Activated CD4-positive, alpha-beta T cell treated with anti-CD3 and anti-CD28 coated beads for 4 hours (primary cell): Measurements from ENCODE around the gene CDC45.

Experiments used
- DNase-seq, 2 donors: peaks; one replicate each; pipeline ENCODE4 v3.0.0-alpha.2; 2020

CDC45 gene

DNA sequence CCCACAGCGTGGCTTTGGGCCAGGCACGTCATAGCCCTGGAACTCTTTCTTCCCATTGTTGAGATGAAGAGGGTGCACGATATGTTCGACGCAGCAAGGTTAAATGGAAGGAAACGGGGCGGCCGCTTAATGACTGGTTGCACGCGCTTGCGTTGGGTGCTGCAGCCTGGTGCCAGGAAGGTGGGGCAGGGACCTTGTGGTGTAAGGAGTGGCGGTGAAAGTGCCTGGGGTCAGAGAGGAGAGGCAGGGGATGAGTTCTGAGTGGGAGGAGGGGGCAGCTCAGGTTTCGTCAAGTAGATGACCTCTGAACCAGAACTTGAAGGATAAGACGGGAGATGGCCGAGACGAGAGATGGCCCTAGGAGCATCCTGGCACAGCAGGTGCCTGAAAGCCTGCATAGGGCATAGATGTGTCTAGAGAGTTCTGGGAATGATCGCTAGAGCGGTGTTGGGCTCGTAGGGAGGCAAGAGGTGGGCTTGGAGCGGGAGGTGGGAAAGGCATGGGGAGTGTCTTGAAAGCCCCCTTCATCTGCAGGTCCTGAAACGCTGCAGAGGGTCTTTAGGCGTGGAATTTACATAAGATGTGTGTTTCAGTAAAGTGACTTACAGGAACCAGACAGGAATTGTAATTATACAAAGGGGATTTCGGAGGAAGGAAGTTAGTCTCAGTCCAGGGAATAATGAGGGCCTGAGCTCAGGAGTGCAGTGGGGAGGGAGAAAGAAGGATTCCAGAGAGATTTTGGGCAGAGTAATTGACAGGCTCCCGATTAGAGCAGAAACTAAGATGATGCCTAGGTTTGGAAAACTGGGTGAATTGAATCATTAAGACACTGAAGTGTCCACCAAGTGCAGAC is 87.7 kb downstream of the CDC45 start:
- no peak for DNase-seq

DNA sequence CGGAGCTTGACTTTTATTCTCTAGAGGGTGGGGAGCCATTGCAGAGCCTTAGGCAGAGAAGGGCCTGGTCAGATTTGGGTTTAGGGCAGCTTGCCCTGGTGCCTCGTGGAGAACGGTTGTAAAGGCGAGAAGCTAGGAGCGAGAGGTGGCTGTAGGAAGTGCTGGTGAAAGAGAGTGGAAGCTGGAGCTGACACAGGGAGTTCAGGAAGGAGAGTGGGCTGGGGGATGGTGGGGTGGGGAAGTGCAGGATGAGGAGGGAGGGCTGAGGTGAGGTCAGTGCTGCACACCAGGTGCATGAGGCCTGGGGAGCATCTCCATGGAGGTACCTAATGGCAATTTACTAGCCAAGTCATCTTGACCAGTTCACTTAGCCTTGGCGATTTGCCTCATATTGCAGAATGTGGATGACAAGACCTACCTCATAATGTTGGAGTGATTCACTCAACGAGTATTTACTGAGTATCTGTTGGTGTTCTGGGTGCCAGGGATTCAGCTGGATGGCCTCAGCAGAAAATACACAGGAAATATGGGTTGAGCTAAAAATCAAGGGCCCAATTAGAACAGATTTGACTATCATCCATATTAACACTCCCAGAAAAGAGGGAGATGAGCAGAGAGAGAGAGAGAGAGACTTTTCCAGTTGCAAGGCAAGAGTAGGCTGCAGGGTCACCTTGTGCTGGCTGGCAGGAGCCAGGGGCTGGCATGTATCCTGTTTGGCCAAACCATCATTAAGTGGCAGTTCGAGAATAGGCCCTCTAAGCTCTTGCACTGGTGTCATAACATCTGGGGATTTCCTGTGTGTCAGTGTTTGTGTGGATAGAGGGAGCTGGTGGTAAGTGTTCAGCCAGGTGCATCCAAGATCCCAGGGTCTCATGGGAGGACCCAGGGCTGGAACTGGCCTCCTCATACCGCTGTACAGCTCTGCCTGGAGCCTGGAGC is 88.9 kb downstream of the CDC45 start:
- no peak for DNase-seq

DNA sequence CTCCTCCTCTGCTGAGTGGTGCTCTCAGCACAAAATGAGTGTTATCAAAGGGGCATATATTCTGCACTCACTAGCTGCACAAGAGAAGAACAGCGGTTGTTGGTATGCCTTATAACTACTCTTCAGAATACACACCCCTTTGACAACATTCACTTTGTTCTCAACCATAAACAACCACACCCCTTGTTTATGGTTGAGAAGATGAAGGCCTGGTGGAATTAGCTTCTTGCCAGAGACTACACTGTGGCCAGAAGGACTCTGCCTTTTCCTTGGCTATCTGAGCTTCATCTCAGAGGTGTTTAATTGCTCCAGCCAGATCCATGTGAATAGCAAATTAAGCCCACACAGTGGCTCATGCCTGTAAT is 89.5 kb downstream of the CDC45 start:
- no peak for DNase-seq

DNA sequence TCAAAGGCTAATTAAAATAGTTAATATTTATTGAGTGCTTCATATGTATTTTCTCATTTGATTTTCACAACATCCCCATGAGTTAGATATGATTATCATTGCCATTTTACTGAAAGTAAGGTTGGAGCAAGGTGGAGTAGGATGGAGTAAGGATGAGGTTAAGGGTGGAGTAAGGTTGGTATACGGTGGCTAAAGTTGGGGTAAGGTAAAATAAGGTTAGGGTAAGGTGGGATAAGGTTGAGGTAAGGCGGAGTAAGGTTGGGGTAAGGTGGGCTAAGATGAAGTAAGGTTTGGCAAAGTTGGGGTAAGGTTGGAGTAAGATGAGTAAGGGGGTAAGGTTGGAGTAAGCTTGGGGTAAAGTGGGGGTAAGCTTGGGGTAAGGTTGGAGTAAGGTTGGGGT is 90.3 kb downstream of the CDC45 start:
- no peak for DNase-seq
